GM21717 (cell line): ENCODE data around the gene LYPD3.
"Not testable (repeated sequence)": the region's sequence is repeated elsewhere in the genome, so short reads cannot be mapped to it uniquely, and the experiment has no call there.

Experiments
- ATAC-seq: cut with Tn5 transposase; IDR thresholded peaks from one replicate; pipeline ENCODE4 v1.9.1; 2021; ENCODE audit warnings: mild to moderate bottlenecking, moderate library complexity; ENCODE audit not compliant: unreplicated experiment

Gene LYPD3

DNA sequence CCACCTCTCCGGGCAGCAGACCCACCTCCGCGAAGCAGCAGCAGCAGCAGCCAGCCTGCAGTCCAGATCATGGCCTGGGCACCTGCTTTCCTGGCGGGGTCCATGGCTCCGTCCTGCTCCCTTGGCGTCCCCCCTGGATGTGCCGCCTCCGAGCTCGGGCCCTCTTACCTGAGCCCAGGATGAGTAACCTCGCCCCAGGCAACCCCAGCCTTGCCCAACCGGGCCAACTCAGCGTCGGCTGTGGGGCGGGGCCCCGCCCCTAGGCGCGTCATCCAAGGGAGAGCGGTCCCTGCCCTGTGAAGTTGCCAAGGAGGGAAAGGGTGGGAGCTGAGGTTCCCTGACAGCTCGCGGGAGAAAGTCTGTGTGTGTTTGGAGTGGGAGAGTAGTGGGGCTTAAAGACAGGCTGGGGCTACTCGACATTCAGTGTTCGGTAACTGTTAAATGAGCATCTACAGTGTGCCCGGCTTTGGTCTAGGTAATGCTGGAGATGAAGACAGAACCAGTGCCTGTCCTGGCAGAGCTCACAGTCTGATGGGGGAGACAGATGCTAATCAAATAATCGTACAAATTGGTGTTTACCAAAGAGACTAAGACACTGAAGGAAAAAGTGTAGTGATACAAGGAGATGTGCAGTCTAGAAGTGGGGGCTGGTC lies at the start of gene LYPD3:
Gene LYPD3, minus strand, starts transcription at position 141 of the 653 bp plus-strand sequence. Its CDS starts 37 bp downstream, at position 104.
- no peak for ATAC-seq

DNA sequence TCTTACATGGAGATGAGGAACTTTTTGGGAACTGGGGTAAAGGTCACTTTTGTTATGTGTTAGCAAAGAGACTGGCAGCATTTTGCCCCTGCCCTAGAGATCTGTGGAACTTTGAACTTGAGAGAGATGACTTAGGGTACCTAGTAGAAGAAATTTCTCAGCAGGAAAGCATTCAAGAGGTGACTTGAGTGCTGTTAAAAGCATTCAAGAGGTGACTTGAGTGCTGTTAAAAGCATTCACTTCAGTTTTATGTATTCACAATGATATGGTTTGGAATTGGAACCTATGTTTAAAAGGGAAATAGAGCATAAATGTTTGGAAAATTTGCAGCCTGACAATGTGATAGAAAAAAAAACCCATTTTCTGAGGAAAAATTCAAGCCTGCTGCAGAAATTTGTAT lies 47.0 kb upstream of the LYPD3 start:
- not testable (repeated sequence) for ATAC-seq

GRCh38 chr19:43511324-43511723 lies 45.9 kb upstream of the LYPD3 start:
- ATAC-seq: no peak

- ATAC-seq: no peak
Observed at GRCh38 chr19:43510713-43511112, 45.3 kb upstream of the LYPD3 start.

- ATAC-seq: no peak
Observed at GRCh38 chr19:43507880-43508279, 42.5 kb upstream of the LYPD3 start.

- ATAC-seq: no peak
Observed at GRCh38 chr19:43506629-43507028, 41.2 kb upstream of the LYPD3 start.

GRCh38 chr19:43505941-43506340 lies 40.5 kb upstream of the LYPD3 start:
- no peak for ATAC-seq

DNA sequence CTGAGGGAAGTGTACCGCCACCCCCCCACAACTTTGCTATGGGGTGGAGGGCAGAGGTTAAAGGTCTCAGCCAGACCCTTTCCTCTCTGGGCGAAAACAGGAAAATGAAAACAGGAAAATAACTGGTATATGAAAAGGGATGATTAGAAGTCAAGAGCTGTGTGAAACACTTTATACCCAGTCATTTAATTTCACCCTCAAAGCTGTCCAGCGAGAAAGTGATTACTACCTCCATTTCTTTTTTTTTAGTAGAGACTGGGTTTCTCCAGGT lies 39.7 kb upstream of the LYPD3 start:
- ATAC-seq: no peak

- peak; percentile 37 for ATAC-seq
Observed at GRCh38 chr19:43504426-43505185, 39.2 kb upstream of the LYPD3 start, which contains the start of gene PHLDB3. TSS of gene PHLDB3 (minus strand) at chr19:43504746. CDS start at chr19:43504118, 628 bp downstream.

DNA sequence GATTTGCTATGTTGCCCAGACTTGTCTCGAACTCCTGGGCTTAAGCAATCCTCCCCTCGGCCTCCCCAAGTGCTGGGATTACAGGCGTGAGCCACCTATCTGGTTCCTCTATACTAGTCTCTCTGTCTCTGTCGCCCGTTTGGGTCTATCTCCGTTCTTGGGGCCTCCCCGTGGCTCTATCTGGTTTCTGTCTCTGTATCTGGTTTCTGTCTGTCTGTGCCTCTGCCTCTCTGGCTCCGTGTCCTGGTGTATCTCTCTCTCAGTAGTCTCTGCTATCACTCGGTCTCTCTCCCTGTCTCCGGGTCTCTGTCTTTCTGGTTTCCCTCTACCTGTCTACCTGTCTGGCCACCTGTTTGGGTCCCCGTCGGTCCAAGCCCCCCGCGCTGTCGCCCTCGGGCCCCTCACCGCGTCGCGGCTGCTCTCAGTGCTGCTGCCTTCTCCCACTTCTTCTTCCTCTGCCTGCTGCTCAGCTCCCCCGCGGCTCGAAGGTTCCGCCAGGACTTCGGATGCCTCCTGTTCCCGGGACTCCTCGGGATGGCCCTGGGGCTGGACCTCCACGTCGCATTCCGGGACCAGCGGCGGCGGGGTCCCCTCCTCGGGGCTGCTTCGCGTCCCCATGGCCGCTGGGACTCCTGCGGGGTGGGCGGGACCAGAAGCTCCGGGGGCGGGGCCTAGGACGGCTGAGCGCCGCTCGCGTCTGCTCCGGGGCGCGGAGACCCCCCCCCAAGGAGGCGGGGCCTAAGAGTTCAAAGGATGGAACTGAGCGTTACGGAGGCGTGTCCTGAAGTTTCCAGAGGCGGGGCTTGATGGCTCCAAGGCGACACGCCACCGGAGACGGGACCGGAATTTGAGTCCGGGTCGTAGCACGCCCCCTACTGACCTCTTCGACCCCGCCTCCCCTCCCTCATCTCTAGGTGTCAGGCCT lies 38.4 kb upstream of the LYPD3 start:
- peak; percentile 85 for ATAC-seq

DNA sequence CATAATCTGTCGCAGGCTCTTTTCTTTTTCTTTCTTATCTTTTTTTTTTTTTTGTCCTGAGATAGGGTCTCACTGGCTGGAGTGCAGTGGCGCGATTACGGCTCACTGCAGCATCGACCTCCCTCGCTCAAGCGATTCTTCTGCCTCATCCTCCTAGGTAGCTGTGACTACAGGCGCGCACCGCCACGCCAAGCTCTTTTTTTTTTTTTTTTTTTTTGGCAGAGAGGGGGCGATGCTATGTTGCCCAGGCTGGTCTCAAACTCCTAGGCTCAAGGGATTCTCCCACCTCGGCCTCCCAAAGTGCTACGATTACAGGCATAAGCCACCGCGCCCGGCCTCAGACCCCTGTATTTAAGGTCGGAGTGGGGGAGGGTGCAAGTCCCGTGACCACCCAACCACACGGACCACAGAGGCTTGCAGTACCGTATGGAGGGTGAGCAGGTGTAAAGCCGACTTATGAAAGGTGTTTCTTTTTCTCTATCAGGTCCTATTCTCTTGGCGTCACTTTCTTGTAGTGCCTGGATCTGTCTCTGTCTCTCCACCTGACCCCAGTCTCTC lies 37.1 kb upstream of the LYPD3 start:
- ATAC-seq: no peak

DNA sequence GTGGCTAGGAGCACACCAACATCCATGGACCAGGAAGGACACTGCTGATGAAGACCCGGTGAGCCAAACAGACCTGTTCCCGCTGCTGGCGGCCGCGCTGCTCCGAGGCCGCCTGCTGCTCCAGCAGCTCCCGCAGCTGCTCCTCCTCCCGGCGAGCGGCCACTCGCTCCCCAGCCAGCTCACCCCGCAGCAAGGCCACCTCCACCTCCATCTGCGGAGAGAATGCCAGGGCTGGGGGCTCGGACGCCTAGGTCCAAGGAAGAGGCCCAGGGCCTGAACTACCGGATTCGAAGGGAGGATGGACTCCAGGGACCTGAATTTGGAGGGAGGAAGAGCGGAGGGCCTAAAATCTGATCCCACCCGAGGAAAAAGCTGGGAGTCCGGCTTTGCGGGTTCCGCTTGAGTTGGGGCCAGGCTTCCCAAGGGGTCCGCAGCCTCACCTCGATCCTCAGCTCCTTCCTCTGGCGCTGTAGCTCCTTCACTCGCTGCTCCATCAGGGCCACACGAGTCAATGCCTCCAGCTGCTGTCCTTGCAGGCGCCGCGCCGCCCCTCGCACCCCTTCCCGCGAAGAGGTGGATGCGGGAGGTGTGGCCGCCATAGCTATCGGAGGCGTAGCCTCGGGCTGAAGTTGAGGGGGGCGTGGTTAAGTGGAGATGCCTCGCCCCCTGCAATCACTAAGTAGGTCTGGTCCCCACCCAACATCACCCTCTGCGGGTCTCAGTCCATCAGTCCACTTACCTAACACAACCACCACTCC lies 36.4 kb upstream of the LYPD3 start:
- ATAC-seq: no peak

DNA sequence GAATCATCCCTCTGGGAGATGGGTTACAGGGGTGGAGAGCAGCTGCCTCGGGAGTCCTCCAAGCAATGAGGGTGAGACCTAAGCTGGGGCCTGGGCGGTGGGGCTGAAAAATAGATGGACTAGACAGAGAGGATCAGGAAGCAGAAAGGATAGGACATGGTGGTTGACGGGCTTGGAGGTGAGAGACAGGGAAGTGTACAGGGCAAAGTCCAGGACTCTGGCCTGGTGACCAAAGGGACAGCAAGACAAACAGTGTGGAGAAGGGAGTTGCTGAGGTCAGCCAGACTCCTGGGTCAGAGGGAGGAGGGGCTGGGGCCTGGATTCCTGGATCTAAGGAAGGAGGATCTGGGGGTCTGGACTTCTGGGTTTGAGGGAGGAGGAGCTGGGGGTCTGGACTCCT lies 33.6 kb upstream of the LYPD3 start:
- no peak for ATAC-seq

GRCh38 chr19:43498233-43498842 lies 32.9 kb upstream of the LYPD3 start:
- ATAC-seq: no peak

DNA sequence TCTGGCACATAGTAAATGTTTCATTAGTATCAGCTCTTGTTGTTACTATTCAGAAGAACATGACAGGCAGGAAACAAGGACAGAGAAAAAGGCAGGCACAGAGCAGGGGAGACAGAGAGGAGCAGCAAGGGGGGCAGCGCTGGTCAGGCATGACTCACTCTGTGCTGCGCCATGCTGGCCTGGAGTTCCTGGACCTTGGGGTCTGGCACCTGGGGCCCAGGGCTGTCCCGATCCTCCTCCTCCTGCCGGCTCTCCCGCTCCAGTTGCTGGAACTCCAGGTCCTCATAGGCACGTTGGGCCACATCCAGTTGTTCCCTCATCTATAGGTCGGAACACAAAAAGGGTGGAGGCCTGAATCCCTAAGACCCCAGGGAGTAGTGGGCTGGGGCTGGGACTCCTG lies 31.6 kb upstream of the LYPD3 start:
- ATAC-seq: no peak

DNA sequence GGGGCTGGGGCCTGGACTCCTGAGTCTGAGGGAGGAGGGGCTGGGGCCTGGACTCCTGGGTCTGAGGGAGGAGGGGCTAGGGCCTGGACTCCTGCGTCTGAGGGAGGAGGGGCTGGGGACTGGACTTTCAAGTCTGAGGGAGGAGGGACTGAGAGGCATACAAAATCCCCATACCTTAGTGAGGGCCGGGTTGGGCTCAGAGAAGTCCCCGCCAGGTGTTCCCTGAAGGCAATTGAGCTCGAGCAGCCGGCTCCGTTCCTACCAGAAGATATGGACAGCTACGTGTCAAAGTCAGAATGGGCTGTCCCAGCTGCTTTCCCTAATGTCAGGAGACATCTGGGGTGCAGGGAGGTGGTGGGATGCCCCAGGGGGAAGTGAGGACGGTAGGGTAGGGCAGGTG lies 29.7 kb upstream of the LYPD3 start:
- no peak for ATAC-seq

- ATAC-seq: no peak
Observed at GRCh38 chr19:43490759-43491158, 25.4 kb upstream of the LYPD3 start.

DNA sequence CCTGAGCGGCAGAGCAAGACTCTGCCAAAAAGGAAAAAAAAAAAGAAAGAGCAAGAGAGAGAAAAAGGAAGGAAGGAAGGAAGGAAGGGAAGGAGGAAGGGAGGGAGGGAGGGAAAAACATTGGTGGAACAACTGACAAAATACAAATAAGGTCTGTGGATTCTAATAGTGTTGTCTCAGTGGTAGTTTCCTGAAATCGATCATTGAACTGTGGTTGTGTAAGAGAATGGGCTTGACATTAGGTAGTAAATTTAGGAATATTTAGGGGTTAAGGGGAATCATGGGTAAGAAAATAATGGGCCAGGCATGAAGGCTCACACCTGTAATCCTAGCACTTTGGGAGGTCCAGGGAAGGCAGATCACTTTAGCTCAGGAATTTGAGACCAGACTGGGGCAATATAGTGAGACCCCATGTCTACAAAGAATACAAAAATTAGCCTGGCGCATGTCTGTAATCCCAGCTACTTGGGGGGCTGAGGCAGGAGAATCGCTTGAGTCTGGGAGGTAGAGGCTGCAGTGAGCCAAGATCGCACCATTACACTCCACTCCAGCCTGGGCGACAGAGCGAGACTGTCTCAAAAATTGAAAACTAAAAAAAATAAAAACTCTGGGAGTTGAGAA lies 24.7 kb upstream of the LYPD3 start:
- no peak for ATAC-seq

DNA sequence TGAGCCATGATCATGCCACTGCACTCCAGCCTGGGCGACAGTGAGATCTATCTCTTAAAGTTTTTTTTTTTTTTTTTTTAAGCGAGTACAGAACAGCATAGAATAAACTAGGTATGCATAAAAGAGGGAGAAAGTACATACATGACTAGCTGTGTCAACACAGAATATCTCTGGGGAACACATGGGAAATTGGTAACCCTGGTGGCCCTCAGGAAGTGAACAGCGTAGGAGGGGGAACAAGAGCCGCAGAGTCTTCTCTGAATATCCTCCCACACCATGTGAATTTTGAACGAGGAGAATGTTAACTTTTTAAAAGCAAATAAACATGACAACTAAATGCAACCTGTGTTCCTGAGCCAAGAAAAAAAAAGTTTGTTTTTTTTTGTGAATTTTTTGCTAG lies 23.9 kb upstream of the LYPD3 start:
- no peak for ATAC-seq

- no peak for ATAC-seq
Observed at GRCh38 chr19:43488179-43488578, 22.8 kb upstream of the LYPD3 start.
